Measurements from ENCODE around the gene VASH1.

DNA sequence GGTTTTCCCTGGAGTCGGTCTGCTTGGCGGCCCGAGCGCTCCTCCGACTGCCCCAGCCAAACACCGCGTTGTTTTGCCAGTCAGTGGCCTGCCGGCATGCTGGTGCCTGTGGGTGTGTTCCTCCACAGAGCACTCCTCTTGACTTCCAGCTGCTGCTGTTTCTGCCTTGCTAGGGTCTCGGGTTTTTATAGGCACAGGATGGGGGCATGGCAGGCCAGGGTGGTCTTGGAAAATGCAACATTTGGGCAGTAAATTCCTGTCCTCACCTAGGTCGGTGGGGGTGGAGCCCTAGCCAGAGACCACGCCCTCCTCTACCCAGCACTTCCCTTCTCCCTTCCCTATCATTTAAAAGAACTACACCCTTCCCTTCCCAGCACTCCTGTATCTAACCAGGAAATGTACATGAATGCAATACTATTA is 34.7 kb upstream of the VASH1 start:
- TF ChIP-seq, protein P1, sequence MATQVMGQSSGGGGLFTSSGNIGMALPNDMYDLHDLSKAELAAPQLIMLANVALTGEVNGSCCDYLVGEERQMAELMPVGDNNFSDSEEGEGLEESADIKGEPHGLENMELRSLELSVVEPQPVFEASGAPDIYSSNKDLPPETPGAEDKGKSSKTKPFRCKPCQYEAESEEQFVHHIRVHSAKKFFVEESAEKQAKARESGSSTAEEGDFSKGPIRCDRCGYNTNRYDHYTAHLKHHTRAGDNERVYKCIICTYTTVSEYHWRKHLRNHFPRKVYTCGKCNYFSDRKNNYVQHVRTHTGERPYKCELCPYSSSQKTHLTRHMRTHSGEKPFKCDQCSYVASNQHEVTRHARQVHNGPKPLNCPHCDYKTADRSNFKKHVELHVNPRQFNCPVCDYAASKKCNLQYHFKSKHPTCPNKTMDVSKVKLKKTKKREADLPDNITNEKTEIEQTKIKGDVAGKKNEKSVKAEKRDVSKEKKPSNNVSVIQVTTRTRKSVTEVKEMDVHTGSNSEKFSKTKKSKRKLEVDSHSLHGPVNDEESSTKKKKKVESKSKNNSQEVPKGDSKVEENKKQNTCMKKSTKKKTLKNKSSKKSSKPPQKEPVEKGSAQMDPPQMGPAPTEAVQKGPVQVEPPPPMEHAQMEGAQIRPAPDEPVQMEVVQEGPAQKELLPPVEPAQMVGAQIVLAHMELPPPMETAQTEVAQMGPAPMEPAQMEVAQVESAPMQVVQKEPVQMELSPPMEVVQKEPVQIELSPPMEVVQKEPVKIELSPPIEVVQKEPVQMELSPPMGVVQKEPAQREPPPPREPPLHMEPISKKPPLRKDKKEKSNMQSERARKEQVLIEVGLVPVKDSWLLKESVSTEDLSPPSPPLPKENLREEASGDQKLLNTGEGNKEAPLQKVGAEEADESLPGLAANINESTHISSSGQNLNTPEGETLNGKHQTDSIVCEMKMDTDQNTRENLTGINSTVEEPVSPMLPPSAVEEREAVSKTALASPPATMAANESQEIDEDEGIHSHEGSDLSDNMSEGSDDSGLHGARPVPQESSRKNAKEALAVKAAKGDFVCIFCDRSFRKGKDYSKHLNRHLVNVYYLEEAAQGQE (IDR thresholded peaks at IDR 0.05; ENCODE audit: low read depth) = no peak
- TF ChIP-seq TAF1 (IDR thresholded peaks at IDR 0.05; ENCODE audit: low read depth) (no peak), NFIC (IDR thresholded peaks at IDR 0.05) (no peak), YY1 (IDR thresholded peaks at IDR 0.05; ENCODE audit: low read depth) (no peak)
- TF ChIP-seq, protein P2, sequence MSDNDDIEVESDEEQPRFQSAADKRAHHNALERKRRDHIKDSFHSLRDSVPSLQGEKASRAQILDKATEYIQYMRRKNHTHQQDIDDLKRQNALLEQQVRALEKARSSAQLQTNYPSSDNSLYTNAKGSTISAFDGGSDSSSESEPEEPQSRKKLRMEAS (IDR thresholded peaks at IDR 0.05) = no peak
- TF ChIP-seq, protein P3, sequence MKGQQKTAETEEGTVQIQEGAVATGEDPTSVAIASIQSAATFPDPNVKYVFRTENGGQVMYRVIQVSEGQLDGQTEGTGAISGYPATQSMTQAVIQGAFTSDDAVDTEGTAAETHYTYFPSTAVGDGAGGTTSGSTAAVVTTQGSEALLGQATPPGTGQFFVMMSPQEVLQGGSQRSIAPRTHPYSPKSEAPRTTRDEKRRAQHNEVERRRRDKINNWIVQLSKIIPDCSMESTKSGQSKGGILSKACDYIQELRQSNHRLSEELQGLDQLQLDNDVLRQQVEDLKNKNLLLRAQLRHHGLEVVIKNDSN (IDR thresholded peaks at IDR 0.05) = no peak
